ENCODE results near the gene TMEM106C.

Gene TMEM106C

DNA sequence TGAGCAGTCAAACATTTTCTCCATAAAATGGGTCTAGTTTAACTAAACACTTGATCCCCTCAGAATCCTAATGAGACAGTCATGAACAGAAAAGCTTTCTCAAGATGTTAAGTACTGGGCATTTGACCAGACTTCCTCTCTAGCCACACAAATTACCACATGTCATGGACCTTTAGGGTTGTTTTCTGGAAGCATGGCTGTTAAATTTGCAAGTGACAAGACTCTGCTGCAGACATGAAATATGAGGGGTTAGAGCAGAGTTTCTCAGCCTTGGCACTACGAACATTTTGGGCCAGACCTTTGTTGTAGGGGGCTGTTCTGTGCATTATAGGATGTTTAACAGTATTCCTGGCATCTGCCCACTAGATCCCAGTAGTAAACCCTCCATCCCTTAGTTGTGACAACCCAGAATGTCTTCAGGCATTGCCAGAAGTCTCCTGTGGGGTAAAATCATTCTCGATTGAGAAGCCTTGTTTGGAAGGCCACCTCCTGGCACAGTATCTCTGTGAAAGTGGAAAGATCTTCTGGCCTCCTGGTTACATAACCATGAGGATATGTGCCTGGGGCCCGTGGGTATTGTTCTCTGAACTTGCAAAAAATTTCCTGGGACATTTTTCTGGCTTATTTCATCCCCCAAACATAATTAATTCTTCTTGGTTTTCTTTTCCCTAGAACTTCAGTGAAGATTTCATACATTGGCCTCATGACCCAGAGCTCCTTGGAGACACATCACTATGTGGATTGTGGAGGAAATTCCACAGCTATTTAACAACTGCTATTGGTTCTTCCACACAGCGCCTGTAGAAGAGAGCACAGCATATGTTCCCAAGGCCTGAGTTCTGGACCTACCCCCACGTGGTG is 4.3 kb downstream of the TMEM106C start:
- Histone ChIP-seq H3K36me3 (ENCODE audit: control insufficient read depth in 2 of 2, insufficient read depth in 2 of 2, low read length in 2 of 2) (peaks cover 18 to 31% of the 10 kb centered on the region in 2 donors), H3K9ac (ENCODE audit: low read depth in 1 of 2, low read length in 2 of 2) (no peak overlapping the region), H3K9me3 (ENCODE audit: control insufficient read depth in 2 of 2, low read length in 2 of 2) (no peaks in the 10 kb centered on the region), H3K27me3 (ENCODE audit: control insufficient read depth in 2 of 2, insufficient read depth in 2 of 2, low read length in 2 of 2) (no peaks in the 10 kb centered on the region), H3K4me1 (ENCODE audit: control insufficient read depth in 2 of 2, insufficient read depth in 2 of 2, low read length in 2 of 2) (peaks cover 17 to 25% of the 10 kb centered on the region in 2 donors), H3K27ac (ENCODE audit: low read depth in 2 of 2, low read length in 2 of 2) (no peak overlapping the region), H3K4me3 (ENCODE audit: low read length in 2 of 2) (no peak overlapping the region)

DNA sequence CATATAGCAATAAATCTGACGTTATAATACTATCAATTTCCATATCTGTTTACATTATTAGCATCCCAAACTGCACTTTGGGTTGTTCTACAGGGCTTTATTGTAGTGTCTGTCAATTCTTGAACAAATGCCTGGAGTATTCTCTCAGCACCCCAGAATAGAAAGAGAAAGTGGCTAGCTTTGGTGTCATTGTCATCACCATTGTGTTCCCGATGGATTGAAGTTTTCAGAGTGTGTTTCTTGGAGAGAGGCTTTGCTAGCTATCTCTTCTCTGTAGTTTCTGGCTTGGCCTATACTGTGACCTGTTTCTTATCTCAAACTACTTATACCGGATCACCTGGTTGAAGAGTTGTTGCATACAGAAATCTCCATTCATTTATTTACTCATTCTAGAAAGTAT is 6.4 kb downstream of the TMEM106C start:
- no peak overlapping the region for H3K9ac ChIP-seq (ENCODE audit: low read depth in 1 of 2, low read length in 2 of 2)
- no peak overlapping the region for H3K4me3 ChIP-seq (ENCODE audit: low read length in 2 of 2)
- H3K4me1 ChIP-seq (ENCODE audit: control insufficient read depth in 2 of 2, insufficient read depth in 2 of 2, low read length in 2 of 2): peaks cover 7 to 12% of the 10 kb centered on the region in 2 donors
- H3K36me3 ChIP-seq (ENCODE audit: control insufficient read depth in 2 of 2, insufficient read depth in 2 of 2, low read length in 2 of 2): peaks cover 18 to 31% of the 10 kb centered on the region in 2 donors
- no peaks in the 10 kb centered on the region for H3K9me3 ChIP-seq (ENCODE audit: control insufficient read depth in 2 of 2, low read length in 2 of 2)
- H3K27me3 ChIP-seq (ENCODE audit: control insufficient read depth in 2 of 2, insufficient read depth in 2 of 2, low read length in 2 of 2): no peaks in the 10 kb centered on the region
- H3K27ac ChIP-seq (ENCODE audit: low read depth in 2 of 2, low read length in 2 of 2): no peak overlapping the region

- Histone ChIP-seq H3K9ac (ENCODE audit: low read depth in 1 of 2, low read length in 2 of 2) (no peak overlapping the region), H3K4me3 (ENCODE audit: low read length in 2 of 2) (no peak overlapping the region), H3K27ac (ENCODE audit: low read depth in 2 of 2, low read length in 2 of 2) (no peak overlapping the region), H3K27me3 (ENCODE audit: control insufficient read depth in 2 of 2, insufficient read depth in 2 of 2, low read length in 2 of 2) (no peaks in the 10 kb centered on the region), H3K36me3 (ENCODE audit: control insufficient read depth in 2 of 2, insufficient read depth in 2 of 2, low read length in 2 of 2) (peaks cover 18 to 27% of the 10 kb centered on the region in 2 donors), H3K4me1 (ENCODE audit: control insufficient read depth in 2 of 2, insufficient read depth in 2 of 2, low read length in 2 of 2) (peaks cover 0 to 3% of the 10 kb centered on the region in 2 donors), H3K9me3 (ENCODE audit: control insufficient read depth in 2 of 2, low read length in 2 of 2) (no peaks in the 10 kb centered on the region)
Measured at GRCh38 chr12:47970843-47971242, 7.4 kb downstream of the TMEM106C start.

- H3K4me3 ChIP-seq (ENCODE audit: low read length in 2 of 2): no peak overlapping the region
- H3K27ac ChIP-seq (ENCODE audit: low read depth in 2 of 2, low read length in 2 of 2): no peak overlapping the region
- H3K9ac ChIP-seq (ENCODE audit: low read depth in 1 of 2, low read length in 2 of 2): no peak overlapping the region
- H3K4me1 ChIP-seq (ENCODE audit: control insufficient read depth in 2 of 2, insufficient read depth in 2 of 2, low read length in 2 of 2): no peaks in the 10 kb centered on the region
- peaks cover 5 to 9% of the 10 kb centered on the region in 2 donors for H3K36me3 ChIP-seq (ENCODE audit: control insufficient read depth in 2 of 2, insufficient read depth in 2 of 2, low read length in 2 of 2)
- no peaks in the 10 kb centered on the region for H3K9me3 ChIP-seq (ENCODE audit: control insufficient read depth in 2 of 2, low read length in 2 of 2)
- no peaks in the 10 kb centered on the region for H3K27me3 ChIP-seq (ENCODE audit: control insufficient read depth in 2 of 2, insufficient read depth in 2 of 2, low read length in 2 of 2)
Measured at GRCh38 chr12:47972895-47973294, 9.5 kb downstream of the TMEM106C start.

- Histone ChIP-seq H3K9ac (ENCODE audit: low read depth in 1 of 2, low read length in 2 of 2) (no peak overlapping the region), H3K9me3 (ENCODE audit: control insufficient read depth in 2 of 2, low read length in 2 of 2) (no peaks in the 10 kb centered on the region), H3K27ac (ENCODE audit: low read depth in 2 of 2, low read length in 2 of 2) (no peak overlapping the region), H3K4me1 (ENCODE audit: control insufficient read depth in 2 of 2, insufficient read depth in 2 of 2, low read length in 2 of 2) (no peaks in the 10 kb centered on the region), H3K27me3 (ENCODE audit: control insufficient read depth in 2 of 2, insufficient read depth in 2 of 2, low read length in 2 of 2) (no peaks in the 10 kb centered on the region), H3K4me3 (ENCODE audit: low read length in 2 of 2) (no peak overlapping the region), H3K36me3 (ENCODE audit: control insufficient read depth in 2 of 2, insufficient read depth in 2 of 2, low read length in 2 of 2) (peaks cover 0 to 3% of the 10 kb centered on the region in 2 donors)
Measured at GRCh38 chr12:47973870-47974269, 10.5 kb downstream of the TMEM106C start.

GRCh38 chr12:47975036-47975620 is 11.7 kb downstream of the TMEM106C start:
- H3K9me3 ChIP-seq (ENCODE audit: control insufficient read depth in 2 of 2, low read length in 2 of 2): no peaks in the 10 kb centered on the region
- H3K4me3 ChIP-seq (ENCODE audit: low read length in 2 of 2): no peak overlapping the region
- no peaks in the 10 kb centered on the region for H3K27me3 ChIP-seq (ENCODE audit: control insufficient read depth in 2 of 2, insufficient read depth in 2 of 2, low read length in 2 of 2)
- H3K9ac ChIP-seq (ENCODE audit: low read depth in 1 of 2, low read length in 2 of 2): no peak overlapping the region
- H3K36me3 ChIP-seq (ENCODE audit: control insufficient read depth in 2 of 2, insufficient read depth in 2 of 2, low read length in 2 of 2): no peaks in the 10 kb centered on the region
- no peak overlapping the region for H3K27ac ChIP-seq (ENCODE audit: low read depth in 2 of 2, low read length in 2 of 2)
- no peaks in the 10 kb centered on the region for H3K4me1 ChIP-seq (ENCODE audit: control insufficient read depth in 2 of 2, insufficient read depth in 2 of 2, low read length in 2 of 2)

DNA sequence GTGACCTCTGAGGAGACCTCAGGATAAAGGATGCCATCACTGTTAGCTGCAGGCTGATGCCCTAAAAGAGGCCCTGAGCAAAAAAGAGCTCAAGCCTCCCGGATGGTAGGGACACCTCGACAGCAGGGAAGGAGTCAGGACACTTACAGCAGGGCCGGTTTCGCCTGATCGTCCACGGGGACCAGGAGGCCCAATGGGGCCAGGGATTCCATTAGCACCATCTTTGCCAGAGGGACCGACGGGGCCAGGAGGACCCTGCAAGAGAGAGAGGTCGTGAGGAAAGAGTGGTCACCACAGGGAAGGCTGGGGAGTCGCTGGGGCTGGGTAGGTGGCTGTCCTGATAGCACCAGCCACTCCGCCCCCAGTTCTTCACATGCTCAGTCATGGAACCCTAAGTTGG is 12.4 kb downstream of the TMEM106C start:
- Histone ChIP-seq H3K36me3 (ENCODE audit: control insufficient read depth in 2 of 2, insufficient read depth in 2 of 2, low read length in 2 of 2) (no peaks in the 10 kb centered on the region), H3K9me3 (ENCODE audit: control insufficient read depth in 2 of 2, low read length in 2 of 2) (no peaks in the 10 kb centered on the region), H3K27ac (ENCODE audit: low read depth in 2 of 2, low read length in 2 of 2) (no peak overlapping the region), H3K4me3 (ENCODE audit: low read length in 2 of 2) (no peak overlapping the region), H3K9ac (ENCODE audit: low read depth in 1 of 2, low read length in 2 of 2) (no peak overlapping the region), H3K4me1 (ENCODE audit: control insufficient read depth in 2 of 2, insufficient read depth in 2 of 2, low read length in 2 of 2) (no peaks in the 10 kb centered on the region), H3K27me3 (ENCODE audit: control insufficient read depth in 2 of 2, insufficient read depth in 2 of 2, low read length in 2 of 2) (no peaks in the 10 kb centered on the region)

GRCh38 chr12:47977046-47977771 is 13.8 kb downstream of the TMEM106C start:
- Histone ChIP-seq H3K4me3 (ENCODE audit: low read length in 2 of 2) (no peak overlapping the region), H3K9ac (ENCODE audit: low read depth in 1 of 2, low read length in 2 of 2) (no peak overlapping the region), H3K36me3 (ENCODE audit: control insufficient read depth in 2 of 2, insufficient read depth in 2 of 2, low read length in 2 of 2) (no peaks in the 10 kb centered on the region), H3K9me3 (ENCODE audit: control insufficient read depth in 2 of 2, low read length in 2 of 2) (no peaks in the 10 kb centered on the region), H3K27ac (ENCODE audit: low read depth in 2 of 2, low read length in 2 of 2) (no peak overlapping the region), H3K27me3 (ENCODE audit: control insufficient read depth in 2 of 2, insufficient read depth in 2 of 2, low read length in 2 of 2) (no peaks in the 10 kb centered on the region), H3K4me1 (ENCODE audit: control insufficient read depth in 2 of 2, insufficient read depth in 2 of 2, low read length in 2 of 2) (peaks cover 5 to 8% of the 10 kb centered on the region in 2 donors)

- no peak overlapping the region for H3K27ac ChIP-seq (ENCODE audit: low read depth in 2 of 2, low read length in 2 of 2)
- H3K4me3 ChIP-seq (ENCODE audit: low read length in 2 of 2): no peak overlapping the region
- no peaks in the 10 kb centered on the region for H3K27me3 ChIP-seq (ENCODE audit: control insufficient read depth in 2 of 2, insufficient read depth in 2 of 2, low read length in 2 of 2)
- H3K36me3 ChIP-seq (ENCODE audit: control insufficient read depth in 2 of 2, insufficient read depth in 2 of 2, low read length in 2 of 2): no peaks in the 10 kb centered on the region
- H3K4me1 ChIP-seq (ENCODE audit: control insufficient read depth in 2 of 2, insufficient read depth in 2 of 2, low read length in 2 of 2): peaks cover 5 to 8% of the 10 kb centered on the region in 2 donors
- H3K9ac ChIP-seq (ENCODE audit: low read depth in 1 of 2, low read length in 2 of 2): no peak overlapping the region
- H3K9me3 ChIP-seq (ENCODE audit: control insufficient read depth in 2 of 2, low read length in 2 of 2): no peaks in the 10 kb centered on the region
Measured at GRCh38 chr12:47977772-47978597, 14.6 kb downstream of the TMEM106C start.
